WTC11 (cell line): ENCODE results near the gene SLC30A1.

Experiments used
- ARID4B ChIP-seq: sonication (generic); formaldehyde crosslinking; IDR thresholded peaks from 2 replicates; pipeline ENCODE4 v1.8.0; 2023; ENCODE audit warnings: missing genetic modification reagents, mild to moderate bottlenecking, borderline replicate concordance
- CREM ChIP-seq: sonication (generic); formaldehyde crosslinking; IDR thresholded peaks from 2 replicates; pipeline ENCODE4 v1.8.1; 2022; ENCODE audit warnings: mild to moderate bottlenecking, missing genetic modification reagents, moderate library complexity
- ESRRA ChIP-seq: sonication (generic); formaldehyde crosslinking; IDR thresholded peaks from 2 replicates; pipeline ENCODE4 v1.8.1; 2022; ENCODE audit warnings: mild to moderate bottlenecking, missing genetic modification reagents, borderline replicate concordance
- FOXP1 ChIP-seq: sonication (generic); formaldehyde crosslinking; IDR thresholded peaks from 2 replicates; pipeline ENCODE4 v1.8.0; 2022; ENCODE audit warnings: missing genetic modification reagents, mild to moderate bottlenecking, moderate library complexity, borderline replicate concordance
- IRF2 ChIP-seq: sonication (generic); formaldehyde crosslinking; IDR thresholded peaks from 2 replicates; pipeline ENCODE4 v1.8.0; 2022; ENCODE audit warnings: low read depth, missing genetic modification reagents, borderline replicate concordance
- JUN ChIP-seq: sonication (generic); formaldehyde crosslinking; IDR thresholded peaks from 2 replicates; pipeline ENCODE4 v1.8.0; 2023; ENCODE audit warnings: mild to moderate bottlenecking, missing genetic modification reagents
- MAX ChIP-seq: sonication (generic); formaldehyde crosslinking; IDR thresholded peaks from 2 replicates; pipeline ENCODE4 v1.8.0; 2022; ENCODE audit warnings: mild to moderate bottlenecking, missing genetic modification reagents
- NR3C1 ChIP-seq: sonication (generic); formaldehyde crosslinking; conservative IDR thresholded peaks from 2 replicates; pipeline ENCODE4 v1.8.1; 2023; ENCODE audit warnings: low read depth, mild to moderate bottlenecking, missing genetic modification reagents
- SMAD3 ChIP-seq: sonication (generic); formaldehyde crosslinking; IDR thresholded peaks from 2 replicates; pipeline ENCODE4 v1.8.0; 2022; ENCODE audit warnings: missing genetic modification reagents, mild to moderate bottlenecking, borderline replicate concordance
- SP1 ChIP-seq: sonication (generic); formaldehyde crosslinking; conservative IDR thresholded peaks from 2 replicates; pipeline ENCODE4 v1.8.1; 2022; ENCODE audit warnings: missing genetic modification reagents
- ZBTB43 ChIP-seq: sonication (generic); formaldehyde crosslinking; IDR thresholded peaks from 2 replicates; pipeline ENCODE4 v1.8.1; 2023; ENCODE audit warnings: mild to moderate bottlenecking, missing genetic modification reagents
- ZNF138 ChIP-seq: sonication (generic); formaldehyde crosslinking; conservative IDR thresholded peaks from 2 replicates; pipeline ENCODE4 v1.8.1; 2022; ENCODE audit warnings: mild to moderate bottlenecking, moderate library complexity, missing genetic modification reagents
- TF ChIP-seq, protein P1 (sequence below): fragments of 200-600 bp; IDR thresholded peaks from 2 replicates; pipeline ENCODE4 v1.8.0; 2022; ENCODE audit warnings: antibody characterized with exemption
- TF ChIP-seq, protein P2 (sequence below): fragments of 250-450 bp; sonication (Bioruptor Pico); conservative IDR thresholded peaks from 2 replicates; pipeline ENCODE4 v1.9.0; 2021; ENCODE audit warnings: mild to moderate bottlenecking

- TF ChIP-seq CREM (no peak), ARID4B (CRISPR knock-in tag) (no peak), ESRRA (CRISPR knock-in tag) (no peak), MAX (no peak), ZNF138 (CRISPR knock-in tag) (no peak), SMAD3 (CRISPR knock-in tag) (no peak), IRF2 (no peak), NR3C1 (CRISPR knock-in tag) (no peak), FOXP1 (CRISPR knock-in tag) (no peak), ZBTB43 (CRISPR knock-in tag) (no peak), JUN (CRISPR knock-in tag) (no peak), SP1 (CRISPR knock-in tag) (no peak)
- TF ChIP-seq, protein P1, sequence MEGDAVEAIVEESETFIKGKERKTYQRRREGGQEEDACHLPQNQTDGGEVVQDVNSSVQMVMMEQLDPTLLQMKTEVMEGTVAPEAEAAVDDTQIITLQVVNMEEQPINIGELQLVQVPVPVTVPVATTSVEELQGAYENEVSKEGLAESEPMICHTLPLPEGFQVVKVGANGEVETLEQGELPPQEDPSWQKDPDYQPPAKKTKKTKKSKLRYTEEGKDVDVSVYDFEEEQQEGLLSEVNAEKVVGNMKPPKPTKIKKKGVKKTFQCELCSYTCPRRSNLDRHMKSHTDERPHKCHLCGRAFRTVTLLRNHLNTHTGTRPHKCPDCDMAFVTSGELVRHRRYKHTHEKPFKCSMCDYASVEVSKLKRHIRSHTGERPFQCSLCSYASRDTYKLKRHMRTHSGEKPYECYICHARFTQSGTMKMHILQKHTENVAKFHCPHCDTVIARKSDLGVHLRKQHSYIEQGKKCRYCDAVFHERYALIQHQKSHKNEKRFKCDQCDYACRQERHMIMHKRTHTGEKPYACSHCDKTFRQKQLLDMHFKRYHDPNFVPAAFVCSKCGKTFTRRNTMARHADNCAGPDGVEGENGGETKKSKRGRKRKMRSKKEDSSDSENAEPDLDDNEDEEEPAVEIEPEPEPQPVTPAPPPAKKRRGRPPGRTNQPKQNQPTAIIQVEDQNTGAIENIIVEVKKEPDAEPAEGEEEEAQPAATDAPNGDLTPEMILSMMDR, result no peak
- TF ChIP-seq, protein P2, sequence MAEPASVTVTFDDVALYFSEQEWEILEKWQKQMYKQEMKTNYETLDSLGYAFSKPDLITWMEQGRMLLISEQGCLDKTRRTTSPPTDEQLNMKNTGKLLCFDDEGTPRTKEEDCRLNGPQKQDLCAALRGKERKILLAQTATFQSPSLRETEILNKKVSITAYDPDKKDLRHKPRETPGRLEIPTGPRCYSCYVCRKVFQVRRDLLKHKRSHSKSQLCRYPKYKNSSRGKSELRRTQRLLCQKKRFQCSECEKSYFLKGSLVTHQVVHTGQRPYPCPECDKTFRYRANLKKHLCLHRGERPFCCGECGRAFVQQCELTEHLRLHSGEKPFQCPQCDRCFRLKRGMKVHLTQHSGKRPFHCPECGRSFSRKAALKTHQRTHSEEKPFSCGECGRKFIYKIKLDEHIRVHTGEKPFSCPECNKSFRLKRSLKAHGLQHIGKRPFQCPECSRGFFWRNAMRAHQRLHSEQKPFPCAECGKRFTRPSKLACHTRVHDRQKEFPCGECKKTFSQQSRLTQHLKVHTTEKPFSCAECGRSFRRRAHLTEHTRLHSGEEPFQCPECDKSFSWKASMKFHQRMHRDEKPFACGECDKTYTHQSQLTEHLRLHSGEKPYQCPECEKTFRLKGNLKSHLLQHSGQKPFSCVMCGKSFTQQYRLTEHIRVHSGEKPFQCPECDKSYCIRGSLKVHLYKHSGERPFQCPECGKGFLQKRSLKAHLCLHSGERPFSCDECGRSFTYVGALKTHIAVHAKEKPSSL (CRISPR knock-in tag), result no peak
These were observed 42.4 kb downstream of the SLC30A1 start for GRCh38 chr1:211536606-211537005.
